Glutamatergic neuron (in vitro differentiated cells): ENCODE data around the gene CNTD1. TPM values are rescaled to one million over a fixed set of nuclear protein-coding genes. Genes with fewer than 3 reads are reported as not detected.

ENCODE experiments used
- DNase-seq: peaks from one replicate; pipeline ENCODE4 v3.0.0; 2022
- H3K27ac Mint-ChIP-seq: one replicate; pipeline ENCODE4 v1.8.0; 2020; ENCODE audit warnings: mild to moderate bottlenecking, mixed read lengths, inconsistent platforms; ENCODE audit not compliant: unreplicated experiment
- H3K27me3 Mint-ChIP-seq: one replicate; pipeline ENCODE4 v1.8.0; 2020; ENCODE audit warnings: mild to moderate bottlenecking, moderate library complexity, mixed read lengths, inconsistent platforms; ENCODE audit not compliant: unreplicated experiment
- H3K36me3 Mint-ChIP-seq: one replicate; pipeline ENCODE4 v1.8.0; 2020; ENCODE audit warnings: mild to moderate bottlenecking, mixed read lengths, inconsistent platforms; ENCODE audit not compliant: unreplicated experiment
- H3K4me1 Mint-ChIP-seq: one replicate; pipeline ENCODE4 v1.8.0; 2020; ENCODE audit warnings: mild to moderate bottlenecking, low read depth, mixed read lengths, inconsistent platforms; ENCODE audit not compliant: unreplicated experiment
- H3K4me3 Mint-ChIP-seq: one replicate; pipeline ENCODE4 v1.8.0; 2020; ENCODE audit warnings: mild to moderate bottlenecking, mixed read lengths, inconsistent platforms; ENCODE audit not compliant: unreplicated experiment
- H3K9me3 Mint-ChIP-seq: one replicate; pipeline ENCODE4 v1.8.0; 2020; ENCODE audit warnings: mild to moderate bottlenecking, moderate library complexity, mixed read lengths, inconsistent platforms; ENCODE audit not compliant: unreplicated experiment
- CTCF ChIP-seq: fragments of 200-600 bp; sonication (generic); IDR thresholded peaks from one replicate; pipeline ENCODE4 v1.5.0; 2021; ENCODE audit not compliant: partially characterized antibody, unreplicated experiment
- total RNA-seq: library from RNA; stranded (reverse); fragmentation: NEBNext Ultra II Directional; extraction: Animal tissue kit (Norgen Biotek cat#: 25700); gene quantifications from one replicate; pipeline ENCODE4 v1.2.1, GENCODE V29; 2021; ENCODE audit not compliant: unreplicated experiment

Gene CNTD1
- total RNA-seq, 1 donor from 2014 or later: not detected

- DNase-seq: no peak
- Mint-ChIP-seq H3K4me1 (no peaks in the 10 kb centered on the region), H3K27me3 (peaks cover 13% of the 10 kb centered on the region), H3K4me3 (peak overlapping the region; percentile 77), H3K27ac (no peak overlapping the region), H3K36me3 (peaks cover 5% of the 10 kb centered on the region), H3K9me3 (peaks cover 8% of the 10 kb centered on the region)
- no peak for TF ChIP-seq CTCF
These were observed 17.6 kb upstream of the CNTD1 start for GRCh38 chr17:42780851-42781638.

GRCh38 chr17:42781639-42782165, 17.0 kb upstream of the CNTD1 start:
- H3K27me3 Mint-ChIP-seq: peaks cover 16% of the 10 kb centered on the region

GRCh38 chr17:42782166-42783061, 16.2 kb upstream of the CNTD1 start:
- no peak for TF ChIP-seq CTCF
- peaks cover 8% of the 10 kb centered on the region for H3K9me3 Mint-ChIP-seq
- H3K27ac Mint-ChIP-seq: no peak overlapping the region

More at GRCh38 chr17:42781639-42782165, 17.0 kb upstream of the CNTD1 start:
- peaks cover 8% of the 10 kb centered on the region for H3K9me3 Mint-ChIP-seq
- H3K36me3 Mint-ChIP-seq: peaks cover 5% of the 10 kb centered on the region
- DNase-seq: no peak
- H3K4me3 Mint-ChIP-seq: peak overlapping the region; percentile 77
- H3K4me1 Mint-ChIP-seq: no peaks in the 10 kb centered on the region
- H3K27ac Mint-ChIP-seq: no peak overlapping the region
- no peak for TF ChIP-seq CTCF

GRCh38 chr17:42783062-42783790, 15.4 kb upstream of the CNTD1 start:
- Mint-ChIP-seq H3K27me3 (peaks cover 19% of the 10 kb centered on the region), H3K4me1 (no peaks in the 10 kb centered on the region), H3K36me3 (peaks cover 5% of the 10 kb centered on the region), H3K9me3 (peaks cover 10% of the 10 kb centered on the region), H3K4me3 (peak overlapping the region; percentile 39), H3K27ac (no peak overlapping the region)
- DNase-seq: no peak
- TF ChIP-seq CTCF: no peak

More at GRCh38 chr17:42782166-42783061, 16.2 kb upstream of the CNTD1 start:
- no peak for DNase-seq
- Mint-ChIP-seq H3K27me3 (peaks cover 19% of the 10 kb centered on the region), H3K4me3 (no peak overlapping the region), H3K36me3 (peaks cover 5% of the 10 kb centered on the region), H3K4me1 (no peaks in the 10 kb centered on the region)
